RWPE2 (cell line): Measurements from ENCODE around the gene COG8.
A peak's percentile ranks its signal among the peaks of the same experiment; 100 is the strongest.

Source experiments
- ATAC-seq: fragments of 200-7000 bp; cut with Tn5 transposase; 3 replicates; pipeline ENCODE4 v1.9.1; 2021; ENCODE audit warnings: low read depth
- DNase-seq: peaks from one replicate; pipeline ENCODE4 v3.0.0-alpha.2; 2020; ENCODE audit warnings: low spot score
- H3K27ac ChIP-seq: fragments of 450-650 bp; 2 replicates; pipeline ENCODE4 v1.5.1; 2017; ENCODE audit warnings: mild to moderate bottlenecking; ENCODE audit not compliant: poor library complexity, severe bottlenecking
- H3K27me3 ChIP-seq: fragments of 250-450 bp; sonication (Bioruptor Pico); 2 replicates; pipeline ENCODE4 v1.5.1; 2021; ENCODE audit warnings: mild to moderate bottlenecking, moderate library complexity; ENCODE audit not compliant: insufficient read depth, poor library complexity, severe bottlenecking
- H3K36me3 ChIP-seq: fragments of 250-450 bp; sonication (Bioruptor Pico); 2 replicates; pipeline ENCODE4 v1.5.1; 2020; ENCODE audit warnings: low read depth, mild to moderate bottlenecking, moderate library complexity
- H3K4me1 ChIP-seq: fragments of 250-450 bp; sonication (Bioruptor Pico); 2 replicates; pipeline ENCODE4 v1.5.1; 2021; ENCODE audit warnings: mild to moderate bottlenecking, moderate library complexity; ENCODE audit not compliant: insufficient read depth, poor library complexity, severe bottlenecking
- H3K4me3 ChIP-seq: fragments of 250-450 bp; sonication (Bioruptor Pico); 2 replicates; pipeline ENCODE4 v1.5.1; 2021; ENCODE audit warnings: mild to moderate bottlenecking, moderate library complexity; ENCODE audit not compliant: severe bottlenecking
- H3K9me3 ChIP-seq: fragments of 250-450 bp; sonication (Bioruptor Pico); 2 replicates; pipeline ENCODE4 v1.5.1; 2021; ENCODE audit warnings: mild to moderate bottlenecking, moderate library complexity; ENCODE audit not compliant: severe bottlenecking
- CTCF ChIP-seq: fragments of 450-650 bp; IDR thresholded peaks from one replicate; pipeline ENCODE4 v1.5.1; 2017; ENCODE audit warnings: mild to moderate bottlenecking, moderate library complexity; ENCODE audit not compliant: poor library complexity, severe bottlenecking

The COG8 gene

DNA sequence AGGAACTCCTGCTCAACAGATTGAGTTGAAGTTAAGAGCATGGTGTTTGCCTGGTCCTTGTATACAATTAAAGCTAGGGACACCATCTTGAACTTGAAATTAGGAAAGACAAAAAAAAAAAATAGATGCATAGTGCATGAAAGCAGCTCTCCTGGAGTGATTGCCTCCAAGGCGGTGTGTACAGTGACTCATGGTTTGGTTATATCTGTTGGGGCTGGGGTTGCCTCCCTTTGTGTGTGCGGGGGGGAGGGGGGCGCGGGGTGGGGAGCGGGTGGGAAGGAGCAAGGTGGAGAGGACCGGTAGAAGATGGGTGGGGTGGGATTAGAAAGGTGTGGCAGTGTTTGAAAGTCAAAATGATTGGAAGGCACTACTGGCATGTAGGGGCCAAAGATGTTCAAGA is 8.9 kb upstream of the COG8 start:
- Histone ChIP-seq H3K27ac (no peak overlapping the region), H3K4me3 (no peak overlapping the region), H3K36me3 (peaks cover 10% of the 10 kb centered on the region), H3K4me1 (no peaks in the 10 kb centered on the region), H3K9me3 (no peaks in the 10 kb centered on the region), H3K27me3 (no peaks in the 10 kb centered on the region)
- ATAC-seq (no peak), DNase-seq (no peak)
- TF ChIP-seq CTCF, result no peak

- ATAC-seq (0 out of 3 replicates have a peak, but pooled peaks have one; percentile 17), DNase-seq (no peak)
- Histone ChIP-seq H3K4me1 (no peaks in the 10 kb centered on the region), H3K36me3 (peaks cover 26% of the 10 kb centered on the region), H3K27me3 (no peaks in the 10 kb centered on the region), H3K4me3 (no peak overlapping the region), H3K27ac (no peak overlapping the region), H3K9me3 (no peaks in the 10 kb centered on the region)
- TF ChIP-seq CTCF, result no peak
These were observed 7.3 kb upstream of the COG8 start for GRCh38 chr16:69346683-69347082.

GRCh38 chr16:69345923-69346322 is 6.6 kb upstream of the COG8 start:
- no peaks in the 10 kb centered on the region for H3K9me3 ChIP-seq
- H3K27ac ChIP-seq, result no peak overlapping the region
- H3K4me1 ChIP-seq, result peaks cover 4% of the 10 kb centered on the region
- no peak for ATAC-seq
- H3K4me3 ChIP-seq, result no peak overlapping the region
- TF ChIP-seq CTCF, result no peak
- DNase-seq, result no peak
- H3K36me3 ChIP-seq, result peaks cover 33% of the 10 kb centered on the region
- no peaks in the 10 kb centered on the region for H3K27me3 ChIP-seq

DNA sequence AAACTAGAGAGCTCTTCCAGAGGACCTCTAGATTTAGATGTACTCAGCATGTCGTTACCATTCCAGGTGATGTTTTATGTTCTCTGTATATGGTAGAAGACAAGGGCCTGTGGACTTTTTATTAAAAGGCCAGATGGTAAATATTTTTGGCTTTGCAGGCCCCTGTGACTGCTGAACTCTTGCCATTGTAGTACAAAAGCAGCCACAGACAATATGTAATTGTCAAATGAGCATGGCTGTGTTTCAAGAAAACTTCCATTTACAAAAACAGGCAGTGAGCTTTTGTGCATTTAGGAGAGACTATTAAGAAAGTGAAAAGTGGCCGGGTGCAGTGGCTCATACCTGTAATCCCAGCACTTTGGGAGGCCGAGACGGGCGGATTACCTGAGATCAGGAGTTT is 4.8 kb upstream of the COG8 start:
- ATAC-seq, result no peak

More for the DNA sequence above, 4.8 kb upstream of the COG8 start:
- peaks cover 38% of the 10 kb centered on the region for H3K36me3 ChIP-seq
- H3K4me3 ChIP-seq, result no peak overlapping the region
- H3K9me3 ChIP-seq, result no peaks in the 10 kb centered on the region
- no peak for DNase-seq
- H3K4me1 ChIP-seq, result peaks cover 8% of the 10 kb centered on the region
- H3K27ac ChIP-seq, result no peak overlapping the region
- H3K27me3 ChIP-seq, result no peaks in the 10 kb centered on the region
- no peak for TF ChIP-seq CTCF
